NCI-H2171 treated with DMSO at 0.1 percent for 48 hours (cell line): ENCODE results near the gene PSMD13.
"Not testable (repeated sequence)": the region's sequence is repeated elsewhere in the genome, so short reads cannot be mapped to it uniquely, and the experiment has no call there.

Experiments
- DNase-seq: peaks from one replicate; lab custom pipeline; 2025; lab: John Stamatoyannopoulos, UW

PSMD13 gene

DNA sequence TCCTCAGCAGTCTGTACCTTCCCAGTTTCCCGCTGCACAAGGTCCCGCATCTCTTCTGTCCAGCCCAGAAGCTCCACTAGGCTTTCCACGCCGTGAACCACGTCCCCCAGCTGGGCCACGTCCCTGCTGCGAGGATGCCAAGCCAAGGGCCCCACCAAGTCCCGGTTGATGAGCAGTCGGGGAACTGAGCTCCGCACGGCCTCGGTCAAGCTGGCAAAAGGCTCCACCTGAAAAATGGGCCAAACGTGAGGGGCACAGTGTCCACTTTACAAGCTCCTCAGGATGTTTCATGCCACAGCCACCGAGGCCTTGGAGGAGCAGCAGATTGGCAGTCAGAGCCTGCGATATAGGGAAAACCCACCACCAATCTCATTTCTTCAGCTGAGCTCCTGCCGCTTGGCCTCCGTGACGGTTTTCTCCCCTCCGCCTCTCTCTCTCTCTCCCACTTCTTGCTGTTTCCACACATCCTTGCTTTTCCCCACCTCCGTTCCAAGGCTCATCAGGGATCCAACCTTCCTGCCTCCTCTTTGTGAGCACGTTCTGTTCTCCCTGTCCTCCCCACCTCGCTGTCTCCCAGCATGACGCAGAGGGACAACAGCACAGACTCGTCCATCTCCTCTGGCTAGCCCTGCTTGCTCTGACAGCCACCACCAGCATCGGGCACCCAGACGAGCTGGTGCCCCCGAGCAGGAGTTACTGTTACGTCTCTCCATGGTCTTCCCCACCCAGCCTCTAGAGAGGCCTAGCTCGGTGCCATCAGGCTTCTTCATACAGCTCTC is 17.8 kb upstream of the PSMD13 start:
- DNase-seq, result no peak

DNA sequence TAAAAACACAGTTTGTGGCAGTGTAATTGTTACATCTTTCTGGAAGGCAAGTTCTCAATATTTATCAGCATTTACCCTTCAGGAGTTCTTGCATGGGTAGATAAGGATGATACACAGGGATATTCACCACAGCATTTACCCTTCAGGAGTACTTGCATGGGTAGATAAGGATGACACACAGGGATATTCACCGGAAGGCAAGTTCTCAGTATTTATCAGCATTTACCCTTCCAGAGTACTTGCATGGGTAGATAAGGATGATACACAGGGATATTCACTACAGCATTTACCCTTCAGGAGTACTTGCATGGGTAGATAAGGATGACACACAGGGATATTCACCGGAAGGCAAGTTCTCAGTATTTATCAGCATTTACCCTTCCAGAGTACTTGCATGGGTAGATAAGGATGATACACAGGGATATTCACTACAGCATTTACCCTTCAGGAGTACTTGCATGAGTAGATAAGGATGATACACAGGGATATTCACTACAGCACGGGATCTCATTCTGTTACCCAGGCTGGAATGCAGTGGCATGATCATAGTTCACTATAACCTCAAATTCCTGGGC is 16.0 kb upstream of the PSMD13 start:
- not testable (repeated sequence) for DNase-seq

DNA sequence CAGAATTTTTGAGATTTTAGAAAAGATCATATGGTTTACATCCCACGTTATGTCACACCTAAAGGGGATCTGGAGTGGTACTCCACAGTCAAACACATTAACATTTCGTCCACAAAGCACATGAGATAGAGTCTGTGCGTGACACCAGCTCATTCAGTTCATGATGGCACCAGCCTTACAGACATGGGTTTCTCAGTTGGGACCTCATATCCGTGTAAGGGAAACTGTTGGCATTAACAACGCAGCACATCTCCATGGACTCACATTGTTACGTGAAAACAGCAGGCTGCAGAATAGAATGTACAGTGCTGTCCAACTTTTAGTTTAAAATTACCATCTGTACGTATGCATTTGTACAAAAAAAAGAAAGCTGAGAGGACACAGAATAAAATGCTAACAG is 15.2 kb upstream of the PSMD13 start:
- no peak for DNase-seq

DNA sequence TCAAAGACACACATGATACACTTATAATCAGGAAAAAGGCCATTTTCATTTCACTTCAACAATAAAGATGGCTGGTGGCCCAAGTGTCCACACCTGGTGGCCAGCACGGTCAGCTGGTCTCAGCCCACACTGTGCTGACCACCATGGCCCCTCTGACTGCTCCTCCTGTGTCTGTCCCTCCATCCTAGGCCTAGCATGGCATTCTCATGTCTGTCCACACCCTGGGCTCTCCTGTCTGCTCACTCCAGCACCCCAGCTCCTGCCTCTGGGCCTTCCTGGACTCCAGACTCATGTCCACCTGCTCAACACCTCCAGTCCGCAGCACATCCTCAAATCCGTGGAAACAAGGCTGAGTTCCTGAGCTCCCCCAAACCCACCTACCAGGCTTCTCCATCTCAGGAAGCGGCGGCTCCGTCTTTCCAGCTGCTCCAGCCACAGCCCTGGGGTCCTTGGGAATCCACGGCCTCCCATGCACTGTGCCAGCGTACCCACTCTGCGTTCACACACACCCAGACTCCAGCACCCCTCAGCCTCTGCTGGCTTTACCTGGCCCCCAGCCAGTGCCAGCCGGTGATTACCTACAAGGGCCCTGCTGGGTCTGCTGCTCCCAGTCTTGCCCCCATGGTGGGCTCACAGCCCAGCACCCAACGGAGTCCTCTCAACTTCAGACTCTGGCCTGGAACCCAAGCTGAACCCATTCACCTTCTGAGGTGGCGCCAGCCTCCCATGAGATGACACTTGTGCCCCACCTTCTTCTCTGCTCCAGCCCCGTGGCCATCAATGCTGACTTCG is 14.6 kb upstream of the PSMD13 start:
- no peak for DNase-seq

DNA sequence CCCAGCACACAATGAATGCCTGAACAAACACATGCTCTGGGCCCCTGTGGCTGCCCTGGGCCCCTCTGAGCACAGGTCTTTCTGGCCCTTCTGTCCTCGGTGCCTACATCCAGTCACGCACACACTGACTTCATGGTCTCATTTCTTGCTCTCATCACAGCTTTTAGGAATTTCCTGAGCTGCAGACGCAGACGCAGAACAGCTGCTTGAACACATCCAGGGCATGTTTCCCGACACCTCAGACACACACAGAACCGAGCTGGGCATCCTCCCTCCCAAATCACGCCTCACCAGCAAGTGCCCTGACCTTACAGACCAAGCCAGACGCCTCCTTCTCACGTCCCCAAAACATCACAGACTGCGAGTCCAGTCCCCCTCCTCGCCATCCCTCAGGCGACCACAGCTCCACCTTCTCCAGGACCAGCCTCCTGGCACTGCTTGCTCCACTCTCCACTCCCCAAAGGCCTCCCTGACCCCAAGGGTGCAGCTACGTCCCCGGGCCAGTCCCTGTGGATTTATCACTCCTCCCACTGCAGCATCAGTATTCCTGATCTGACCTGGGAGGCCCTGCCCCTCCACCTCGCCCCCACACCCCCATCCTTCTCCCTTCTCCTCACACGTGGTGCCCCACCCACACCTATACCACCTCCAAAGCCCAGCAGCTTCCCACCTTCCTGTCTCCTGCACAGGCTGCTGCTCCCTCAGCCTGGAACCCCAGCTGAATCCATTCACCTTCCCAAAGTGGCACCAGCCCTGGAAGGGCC is 13.6 kb upstream of the PSMD13 start:
- DNase-seq, result no peak

DNA sequence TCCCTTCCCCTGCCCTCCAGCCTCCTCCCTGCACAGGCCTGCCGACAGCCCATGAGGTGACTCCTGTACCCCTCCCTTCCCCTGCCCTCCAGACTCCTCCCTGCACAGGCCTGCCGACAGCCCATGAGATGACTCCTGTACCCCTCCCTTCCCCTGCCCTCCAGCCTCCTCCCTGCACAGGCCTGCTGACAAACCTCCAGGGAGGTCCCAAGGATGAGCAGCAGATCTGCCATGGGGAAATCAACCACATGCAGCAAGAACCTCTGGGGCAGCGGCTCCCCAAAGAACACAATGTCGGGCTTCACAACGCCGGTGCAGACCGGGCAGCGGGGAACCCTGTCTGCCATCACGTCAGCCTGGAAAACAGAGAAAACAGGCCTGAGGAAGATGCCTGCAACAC is 12.9 kb upstream of the PSMD13 start:
- no peak for DNase-seq

DNA sequence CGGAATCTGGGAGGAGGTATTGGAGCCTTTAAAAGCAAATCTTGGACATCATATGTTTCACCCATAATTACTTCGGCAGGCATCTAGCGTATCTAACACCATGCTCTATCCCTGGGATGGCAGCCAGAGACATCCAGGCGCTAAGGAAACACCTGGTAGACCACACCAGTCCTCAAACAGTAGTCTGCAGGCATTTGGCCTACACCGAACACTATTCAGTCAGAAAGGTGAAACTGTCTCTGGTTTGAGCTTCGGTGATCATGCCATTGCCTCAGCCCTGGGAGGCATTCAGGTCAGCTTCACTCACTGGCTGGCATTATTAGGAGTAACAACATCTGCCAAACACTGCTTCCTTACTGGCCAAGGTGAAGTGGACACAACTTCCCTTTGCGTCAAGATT is 12.4 kb upstream of the PSMD13 start:
- DNase-seq, result no peak

DNA sequence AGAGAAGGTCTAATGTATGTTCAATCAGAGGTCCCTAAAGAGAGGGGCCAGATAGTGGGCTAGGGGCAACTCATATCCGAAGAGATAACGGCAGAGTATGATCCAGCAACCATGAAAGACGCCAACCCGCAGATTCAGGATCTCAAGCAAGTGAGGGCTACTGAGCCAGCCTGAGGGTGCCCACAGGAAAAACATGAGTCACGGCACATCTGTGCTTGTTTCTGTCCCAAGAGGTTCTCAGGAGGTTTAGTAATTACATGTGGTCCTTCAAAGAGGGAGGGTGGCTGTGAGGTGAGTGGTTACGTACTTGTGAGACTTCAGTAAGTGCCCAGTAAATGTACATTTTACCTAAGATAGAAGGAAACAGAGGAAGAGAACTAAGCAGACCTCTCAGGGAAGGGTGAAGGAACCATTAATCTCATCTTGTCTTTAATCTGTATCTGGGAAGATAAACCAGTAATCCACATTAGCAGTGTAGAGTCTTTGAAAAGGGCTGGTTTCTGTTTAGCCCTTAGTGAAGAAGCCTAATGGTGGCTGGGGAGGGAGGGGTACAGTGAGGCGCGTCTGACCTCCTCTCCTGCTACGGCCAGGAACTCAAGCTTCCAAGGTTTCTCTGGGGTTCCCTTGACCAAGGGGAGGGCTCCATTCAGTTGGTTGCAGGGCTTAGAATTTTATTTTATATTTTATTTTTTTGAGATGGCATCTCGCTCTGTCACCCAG is 10.9 kb upstream of the PSMD13 start:
- peak; percentile 4 for DNase-seq

DNA sequence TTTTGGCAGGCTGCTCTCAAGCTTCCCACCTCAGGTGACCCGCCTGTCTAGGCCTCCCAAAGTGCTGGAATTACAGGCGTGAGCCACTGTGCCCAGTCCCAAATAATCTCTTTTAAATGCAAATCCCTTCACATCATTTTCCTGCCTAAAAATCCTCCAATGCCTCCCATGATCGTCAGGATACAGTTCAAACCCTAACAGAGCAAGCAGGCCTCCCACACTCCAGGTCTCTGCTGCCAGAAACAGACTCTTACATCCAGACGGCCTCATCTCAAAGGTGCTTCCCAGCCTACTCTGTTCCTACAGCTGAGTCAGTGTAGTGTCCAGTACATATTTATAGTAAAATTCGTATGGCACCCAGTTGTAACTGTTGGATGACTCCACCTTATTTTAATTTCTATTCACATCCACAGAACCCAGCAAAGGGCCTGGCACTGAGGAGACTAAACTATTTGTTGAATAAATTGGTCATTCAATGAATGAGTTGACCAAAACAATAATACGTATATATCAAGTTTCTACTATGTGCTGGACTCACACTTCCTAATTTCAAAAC is 8.9 kb upstream of the PSMD13 start:
- no peak for DNase-seq

DNA sequence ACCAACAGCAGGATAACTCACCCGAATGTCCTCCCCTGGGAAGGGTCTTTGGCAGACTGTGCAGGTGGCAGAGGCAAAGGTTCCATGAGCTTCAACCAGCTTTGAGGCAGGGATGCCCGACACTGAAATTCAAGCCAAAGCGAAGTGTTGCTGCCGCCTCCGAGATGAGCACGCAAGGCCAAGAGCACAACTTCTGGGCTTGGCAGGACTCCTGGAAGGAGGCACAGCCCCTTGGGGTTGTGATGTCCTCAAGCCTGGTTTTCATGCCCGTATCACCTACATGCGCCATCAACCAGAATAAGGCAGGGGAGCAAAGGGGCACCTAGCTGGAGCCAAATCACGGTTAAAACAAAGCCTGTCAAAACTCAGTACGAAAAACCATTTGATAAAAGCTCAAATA is 6.3 kb upstream of the PSMD13 start:
- no peak for DNase-seq

DNA sequence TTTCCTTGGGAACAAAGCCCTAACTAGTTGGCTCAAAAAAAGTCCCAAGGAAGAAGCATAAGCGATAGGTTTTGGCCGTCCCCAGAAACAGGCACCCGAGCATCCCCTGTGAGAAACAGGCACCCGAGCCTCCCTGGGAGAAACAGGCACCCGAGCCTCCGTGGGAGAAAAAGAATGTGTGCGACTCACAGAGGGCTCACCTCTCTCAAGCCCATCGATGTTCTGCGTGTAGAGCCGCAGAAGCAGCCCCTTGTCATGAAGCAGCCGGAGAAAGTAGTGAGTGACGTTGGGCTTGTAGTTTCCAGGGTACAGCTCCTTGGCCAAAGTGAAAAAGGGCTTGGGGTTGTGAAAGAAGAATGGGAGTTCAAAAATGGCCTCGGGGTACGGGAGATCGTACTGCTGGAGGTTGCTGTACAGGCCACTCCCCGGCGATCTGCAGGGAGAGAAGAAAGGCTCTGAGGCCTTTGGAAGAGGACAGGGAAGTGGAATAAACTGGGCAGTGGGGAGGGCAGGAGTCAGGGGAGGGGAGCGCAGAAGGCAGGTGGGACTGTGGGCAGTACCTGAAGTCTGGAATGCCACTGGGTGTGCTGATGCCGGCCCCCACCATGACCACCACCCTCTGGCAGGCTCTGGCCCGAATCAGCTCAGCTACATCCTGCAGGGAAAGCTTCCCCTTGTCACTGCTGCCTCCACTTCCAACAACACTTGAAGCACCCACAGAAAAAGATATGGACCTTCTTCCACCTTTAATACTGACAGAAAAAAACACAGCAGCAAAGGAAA is 3.8 kb upstream of the PSMD13 start:
- no peak for DNase-seq

DNA sequence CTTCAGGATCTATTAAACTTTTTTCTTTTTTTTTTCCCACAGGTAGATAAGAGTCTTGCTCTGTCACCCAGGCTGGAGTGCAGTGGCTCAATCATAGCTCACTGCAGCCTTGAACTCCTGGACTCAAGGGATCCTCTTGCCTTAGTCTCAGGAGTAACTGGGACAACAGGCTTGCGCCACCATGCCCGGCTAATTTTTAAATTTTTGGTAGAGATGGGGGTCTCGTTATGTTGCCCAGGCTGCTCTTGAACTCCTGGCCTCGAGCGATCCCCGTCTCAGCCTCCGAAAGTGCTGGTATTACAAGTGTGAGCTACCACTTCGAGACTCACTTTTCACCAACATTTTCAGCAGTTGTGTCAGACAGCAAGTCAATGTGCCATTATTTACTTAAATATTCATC is 1.6 kb upstream of the PSMD13 start:
- DNase-seq, result no peak

DNA sequence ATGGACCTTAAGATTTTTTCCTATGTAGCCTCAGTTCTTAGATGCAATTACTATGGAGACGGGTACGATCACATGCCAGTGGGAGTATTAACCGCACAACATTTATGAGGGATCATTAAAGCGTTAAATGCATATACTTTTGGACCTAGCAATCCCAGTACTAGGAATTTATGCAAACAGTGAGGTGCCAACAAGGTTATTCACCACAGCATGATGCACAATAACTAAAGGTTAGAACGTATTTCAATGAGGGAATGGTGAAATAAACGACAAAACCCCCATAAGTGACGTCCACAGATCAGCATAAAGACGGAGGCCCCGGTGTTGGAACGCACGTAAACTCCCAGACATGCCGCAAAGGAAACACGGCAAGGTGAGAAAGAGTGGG is 1.2 kb upstream of the PSMD13 start:
- peak; percentile 25 for DNase-seq

DNA sequence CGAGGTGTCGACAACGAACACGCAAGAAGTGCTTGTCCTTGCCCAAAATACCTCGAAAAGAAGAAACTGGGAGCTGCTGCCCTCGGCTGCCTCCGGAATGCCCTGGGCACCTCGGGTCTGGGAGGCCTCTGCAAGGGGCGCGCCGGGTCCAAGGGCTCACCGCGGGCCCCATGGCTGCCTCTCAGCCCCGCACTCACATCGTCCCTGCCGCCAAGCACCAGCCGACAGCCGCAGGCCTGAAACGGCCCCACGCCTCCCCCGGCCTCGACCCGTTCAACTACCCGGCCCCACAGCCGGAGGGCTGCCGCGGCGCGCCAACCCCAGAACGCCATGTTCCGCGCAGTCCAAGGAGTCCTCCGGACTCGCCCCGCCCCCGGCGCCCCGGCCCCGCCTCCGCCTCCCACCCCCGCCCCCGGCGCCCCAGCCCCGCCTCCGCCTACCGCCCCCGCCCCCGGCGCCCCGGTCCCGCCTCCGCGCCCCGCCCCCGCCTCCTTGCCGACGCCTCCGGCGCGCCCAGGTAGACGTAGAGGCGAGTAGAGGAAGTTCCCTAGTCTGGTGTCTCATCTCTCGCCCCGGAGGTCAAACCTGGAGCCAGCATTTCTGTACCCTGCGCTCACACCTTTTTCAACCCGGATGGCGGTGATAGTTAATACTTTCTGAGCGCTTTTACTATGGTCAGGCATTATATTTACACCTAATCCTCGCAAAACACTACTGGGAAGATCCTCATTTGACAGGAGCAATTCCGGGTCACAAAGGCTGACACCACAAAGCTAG is 591 bp upstream of the PSMD13 start, which contains the start of gene SIRT3:
Gene SIRT3 (minus strand): TSS at position 346 of the 777 bp plus-strand sequence. CDS start 14 bp downstream, at position 332.
- peak; percentile 74 for DNase-seq

DNA sequence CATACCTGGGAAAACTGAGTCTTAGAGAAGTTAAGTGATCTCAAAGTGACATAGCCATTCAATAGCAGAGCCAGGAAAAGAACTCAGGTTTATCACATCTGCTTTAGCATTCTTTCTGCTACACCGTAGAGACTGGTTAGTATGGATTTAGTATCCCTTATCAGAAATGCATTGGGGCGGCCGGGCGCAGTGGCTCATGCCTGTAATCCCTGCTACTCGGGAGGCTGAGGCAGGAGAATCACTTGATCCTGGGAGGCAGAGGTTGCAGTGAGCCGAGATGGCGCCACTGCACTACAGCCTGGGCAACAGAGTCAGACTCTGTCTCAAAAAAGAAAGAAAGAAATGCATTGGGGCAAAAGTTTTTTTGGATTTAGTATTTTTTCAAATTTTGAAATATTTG is 1.6 kb downstream of the PSMD13 start:
- DNase-seq, result not testable (repeated sequence)

DNA sequence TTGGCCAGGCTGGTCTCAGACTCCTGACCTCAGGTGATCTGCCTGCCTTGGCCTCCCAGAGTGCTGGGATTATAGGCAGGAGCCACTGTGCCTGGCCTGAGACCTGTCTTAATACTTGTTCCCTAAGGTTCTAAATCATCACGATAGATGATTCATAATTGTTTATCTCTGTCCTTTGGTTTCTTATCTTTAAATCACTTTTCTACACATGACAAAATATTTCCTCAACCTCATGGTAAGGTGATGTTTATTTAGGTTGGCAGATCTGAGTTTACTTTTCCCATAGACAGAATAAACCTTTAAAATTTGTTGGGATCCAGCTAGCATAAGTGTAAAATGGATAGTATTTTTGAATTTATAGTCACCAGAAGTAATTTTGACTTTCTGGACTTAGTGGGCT is 3.5 kb downstream of the PSMD13 start:
- no peak for DNase-seq

DNA sequence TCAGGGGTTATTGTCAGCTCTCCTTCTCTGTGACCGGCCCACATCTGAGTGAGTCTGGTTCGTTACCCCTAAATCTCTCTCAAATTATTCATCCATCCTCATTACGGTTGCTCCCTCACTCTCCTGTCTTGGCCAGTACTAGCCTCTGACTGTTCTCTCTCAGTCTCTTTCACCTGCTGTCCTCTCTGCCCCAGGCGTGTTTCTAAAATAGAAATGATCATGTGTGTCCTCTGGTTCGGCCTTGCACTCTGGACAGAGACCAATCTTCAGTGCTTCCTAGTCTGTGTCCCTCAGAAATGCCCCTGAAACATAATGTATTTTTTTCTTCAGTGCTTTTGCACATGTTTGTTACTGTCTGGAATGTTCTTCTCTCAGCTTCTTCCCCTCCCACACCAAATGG is 4.9 kb downstream of the PSMD13 start:
- DNase-seq, result no peak

DNA sequence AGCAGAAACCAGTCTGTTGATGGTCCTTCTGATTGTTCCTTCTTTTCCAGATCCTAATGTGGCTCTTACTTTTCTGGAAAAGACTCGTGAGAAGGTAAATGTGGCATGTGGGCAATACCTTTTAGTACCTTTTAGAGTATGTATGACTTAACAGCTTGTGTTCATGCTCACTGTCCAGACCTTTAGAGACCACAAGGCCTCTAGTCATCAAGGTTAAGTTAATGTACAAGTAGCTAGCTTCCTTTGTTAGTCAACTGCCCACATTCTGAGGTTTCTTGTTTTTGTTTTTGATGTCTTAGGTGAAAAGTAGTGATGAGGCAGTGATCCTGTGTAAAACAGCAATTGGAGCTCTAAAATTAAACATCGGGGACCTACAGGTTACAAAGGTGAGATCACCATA is 7.6 kb downstream of the PSMD13 start:
- DNase-seq, result no peak

DNA sequence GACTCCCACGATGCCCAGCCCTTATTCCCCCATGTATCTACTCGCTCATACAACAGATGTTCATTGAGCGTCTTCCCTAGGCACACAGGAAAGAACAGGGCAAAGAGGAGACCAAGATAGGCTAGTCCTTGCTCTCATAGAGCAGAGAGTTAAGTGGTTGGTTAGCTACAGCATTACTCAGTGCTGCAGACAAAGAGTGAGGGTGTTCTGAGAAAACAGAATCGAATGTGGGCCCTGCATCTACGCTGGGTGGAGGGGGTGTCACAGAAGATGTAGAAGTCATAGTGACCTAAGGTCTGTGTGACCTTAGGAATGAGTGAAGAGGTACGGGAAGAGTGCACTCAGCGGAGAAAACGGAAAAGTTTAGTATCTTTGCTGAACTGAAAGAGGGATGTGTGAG is 12.3 kb downstream of the PSMD13 start:
- DNase-seq, result no peak

DNA sequence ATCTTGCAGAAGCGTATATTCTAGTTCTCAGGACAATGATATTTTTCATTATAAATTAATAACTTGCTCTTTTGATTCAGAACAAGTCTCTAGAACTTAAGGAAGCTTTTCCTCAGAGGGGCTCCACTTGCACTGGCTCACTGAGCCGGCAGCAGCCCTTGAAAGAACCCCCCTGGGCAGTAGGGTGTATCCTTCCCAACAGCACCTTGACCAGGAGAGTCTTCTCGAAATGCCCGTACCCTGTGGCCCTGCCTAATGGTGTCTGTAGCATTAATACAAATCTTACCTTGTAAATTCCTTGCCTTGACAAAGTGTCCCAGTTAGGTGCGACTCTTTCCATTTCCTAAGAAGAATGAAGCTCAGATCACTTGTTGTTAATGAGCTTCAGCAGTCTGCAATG is 13.5 kb downstream of the PSMD13 start:
- no peak for DNase-seq
